SIG-M5 treated with dmso at 0.1 percent for 504 hours (cell line): ENCODE measurements around the gene LGALS12.
"Not testable (repeated sequence)": the region's sequence is repeated elsewhere in the genome, so short reads cannot be mapped to it uniquely, and the experiment has no call there.

ENCODE experiments used
- DNase-seq: peaks from one replicate; lab custom pipeline; 2025; ENCODE audit not compliant: unreplicated experiment; lab: John Stamatoyannopoulos, UW

LGALS12 gene

DNA sequence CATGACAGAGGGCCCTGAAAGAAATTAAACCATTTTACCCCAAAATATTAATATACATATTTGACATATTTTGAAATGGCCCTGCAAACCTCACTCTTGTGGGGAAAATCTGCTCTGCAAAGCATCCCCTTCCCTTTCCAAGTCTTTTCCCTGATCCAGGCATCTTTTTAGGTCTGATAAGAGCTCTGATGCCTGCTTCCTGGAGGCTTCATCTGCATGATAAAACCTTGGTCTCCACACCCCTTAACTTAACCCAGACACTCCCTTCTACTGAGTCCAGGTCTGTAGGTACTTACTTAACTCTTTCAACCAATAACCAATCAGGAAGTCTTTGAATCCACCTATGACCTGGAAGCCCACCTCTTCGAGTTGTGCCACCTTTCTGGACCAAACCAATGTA, 1.8 kb upstream of the LGALS12 start:
- no peak for DNase-seq

DNA sequence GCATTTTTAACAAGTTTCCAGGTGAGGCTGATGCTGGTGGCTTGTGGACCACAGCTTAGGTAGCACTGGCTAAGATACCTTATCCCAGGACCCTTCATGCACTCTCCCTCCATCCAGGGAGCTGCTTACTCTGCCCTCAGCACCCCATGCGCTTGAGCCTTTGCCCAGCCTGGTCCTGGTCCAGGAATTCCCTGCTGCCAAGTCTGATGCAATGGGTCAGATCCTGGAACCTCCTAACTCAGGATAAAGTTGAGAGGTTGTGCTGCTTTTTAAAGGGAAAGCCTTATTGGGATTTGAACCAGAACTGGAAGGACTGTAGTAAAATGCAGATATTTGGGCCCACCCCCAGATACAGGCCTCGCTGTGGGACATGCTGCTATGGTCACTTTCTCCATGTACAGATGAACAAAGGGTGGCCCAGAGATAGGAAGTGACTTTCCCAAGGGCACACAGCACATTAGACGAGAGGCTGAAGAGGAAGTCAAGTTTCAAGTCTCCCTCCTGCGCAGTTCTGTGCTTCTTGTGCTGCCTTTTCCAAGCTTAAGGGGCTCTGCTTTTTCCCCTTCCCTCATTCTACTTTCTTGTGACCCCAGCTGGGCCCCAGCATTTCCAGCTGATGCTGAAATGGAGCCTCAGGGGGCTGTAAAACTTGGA, 824 bp upstream of the LGALS12 start:
- peak; percentile 12 for DNase-seq

DNA sequence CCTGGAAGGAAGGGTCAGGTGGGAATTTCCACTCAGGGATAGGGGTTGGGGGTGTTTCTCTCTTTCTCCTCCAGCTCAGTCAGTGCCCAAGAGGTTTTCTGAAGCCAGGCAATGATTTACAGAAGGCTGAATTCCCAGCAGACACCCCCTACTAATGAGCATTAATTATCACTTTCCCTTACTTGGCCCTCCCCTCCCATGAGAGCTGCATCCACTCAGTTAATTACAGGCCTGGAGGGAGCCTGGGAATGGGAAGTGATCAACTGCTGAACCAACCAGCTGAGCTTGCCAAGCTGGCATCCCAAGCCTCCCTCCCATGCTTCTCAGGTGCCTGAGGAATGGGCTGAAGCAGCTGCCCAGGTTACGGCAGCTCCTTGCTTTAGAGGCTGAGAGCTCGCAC, 992 bp downstream of the LGALS12 start:
- no peak for DNase-seq

GRCh38 chr11:63507511-63507910, 1.6 kb downstream of the LGALS12 start:
- DNase-seq, result no peak

DNA sequence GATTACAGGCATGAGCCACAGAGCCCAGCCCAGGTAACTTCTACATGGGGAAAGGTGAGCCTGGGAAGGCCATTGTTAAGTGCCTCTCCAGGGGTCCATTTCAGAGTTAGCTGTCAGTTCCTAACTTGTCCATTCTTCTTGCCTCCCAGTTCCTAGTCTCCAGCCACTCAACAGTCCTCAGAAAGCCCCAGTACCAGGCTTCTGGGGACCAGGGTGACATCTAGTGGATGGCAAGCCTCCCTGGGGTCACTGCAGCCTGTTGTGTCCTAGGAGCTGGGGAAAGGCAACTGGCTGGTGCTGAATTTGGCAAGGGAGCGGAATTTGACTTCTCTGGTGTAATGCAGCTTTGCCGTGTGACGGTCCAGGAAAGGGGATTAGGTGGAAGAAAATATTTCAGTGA, 2.1 kb downstream of the LGALS12 start:
- peak; percentile 73 for DNase-seq

DNA sequence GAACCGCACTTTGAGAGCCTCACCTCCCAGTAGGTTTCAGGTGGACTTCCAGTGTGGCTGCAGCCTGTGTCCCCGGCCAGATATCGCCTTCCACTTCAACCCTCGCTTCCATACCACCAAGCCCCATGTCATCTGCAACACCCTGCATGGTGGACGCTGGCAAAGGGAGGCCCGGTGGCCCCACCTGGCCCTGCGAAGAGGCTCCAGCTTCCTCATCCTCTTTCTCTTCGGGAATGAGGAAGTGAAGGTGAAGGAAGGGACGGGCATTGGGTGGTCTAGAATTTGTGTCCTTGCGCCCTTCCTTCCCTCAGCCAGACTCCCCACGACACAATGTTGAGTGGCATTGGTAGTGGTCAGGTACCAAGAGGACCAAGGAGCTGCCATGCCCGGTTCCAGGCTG, 2.9 kb downstream of the LGALS12 start:
- no peak for DNase-seq

DNA sequence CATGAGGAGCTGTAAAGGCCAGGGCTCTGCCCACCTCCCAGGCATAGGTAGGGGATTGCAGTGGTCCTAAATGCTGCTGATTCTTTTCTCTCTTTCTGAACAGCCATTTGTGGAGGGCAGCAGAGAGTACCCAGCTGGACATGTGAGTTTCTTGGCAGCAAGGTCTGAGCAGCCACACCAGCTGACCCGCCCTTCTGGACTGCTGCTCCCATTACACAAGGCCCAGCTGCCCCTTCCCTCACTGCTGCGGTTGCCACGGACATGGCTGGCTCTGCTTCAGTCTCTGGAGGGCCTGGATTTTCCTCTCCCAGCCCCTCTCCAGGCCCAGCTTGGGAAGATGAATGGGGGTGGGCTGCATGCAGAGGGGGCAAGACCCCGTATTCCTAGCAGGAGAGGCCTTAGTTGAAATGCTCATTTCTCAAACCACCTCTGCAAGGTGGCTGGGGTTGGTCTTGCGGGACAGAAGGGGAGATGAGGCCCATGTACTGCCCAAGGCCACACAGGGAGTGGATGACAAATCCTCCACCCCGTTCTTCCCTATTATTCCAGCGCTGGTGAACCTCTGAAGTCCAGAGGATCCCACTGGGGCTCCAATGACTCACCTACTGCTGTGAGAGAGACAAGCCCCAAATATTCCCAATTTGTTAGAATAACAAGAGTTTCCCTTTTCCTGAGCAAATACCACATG, 4.6 kb downstream of the LGALS12 start:
- DNase-seq, result no peak

DNA sequence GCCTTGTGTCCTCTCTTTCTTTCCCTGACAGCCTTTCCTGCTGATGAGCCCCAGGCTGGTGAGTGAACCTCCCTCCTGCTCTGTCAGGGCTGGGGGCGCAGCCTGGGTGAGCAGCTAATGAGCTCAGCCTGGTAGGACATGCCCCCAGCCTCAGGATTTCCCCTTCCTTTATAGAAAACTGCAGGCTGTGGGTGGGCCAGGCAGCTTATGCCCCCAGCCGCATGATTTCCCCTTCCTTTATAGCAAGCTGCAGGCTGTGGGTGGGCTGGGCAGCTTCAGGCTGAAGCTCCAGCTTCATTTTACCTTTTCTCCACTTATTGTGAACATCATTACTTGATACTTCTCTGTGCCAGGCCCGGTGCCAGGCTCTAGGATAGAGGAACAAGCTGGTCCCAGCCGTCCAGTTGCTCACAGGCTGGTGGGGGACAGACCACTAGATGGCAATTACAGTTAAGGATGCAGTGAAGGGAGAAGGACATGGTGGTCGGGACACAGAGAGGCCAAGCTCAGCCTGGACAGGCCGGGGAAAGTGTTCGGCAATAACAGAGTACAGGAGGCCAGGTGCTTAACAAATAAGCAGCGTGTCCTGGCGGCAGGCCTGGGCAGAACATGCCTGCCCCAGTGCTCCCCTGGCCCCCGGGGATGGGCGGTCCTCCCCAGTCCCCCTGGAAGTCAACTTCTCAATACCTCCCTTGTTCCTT, 5.3 kb downstream of the LGALS12 start:
- no peak for DNase-seq

DNA sequence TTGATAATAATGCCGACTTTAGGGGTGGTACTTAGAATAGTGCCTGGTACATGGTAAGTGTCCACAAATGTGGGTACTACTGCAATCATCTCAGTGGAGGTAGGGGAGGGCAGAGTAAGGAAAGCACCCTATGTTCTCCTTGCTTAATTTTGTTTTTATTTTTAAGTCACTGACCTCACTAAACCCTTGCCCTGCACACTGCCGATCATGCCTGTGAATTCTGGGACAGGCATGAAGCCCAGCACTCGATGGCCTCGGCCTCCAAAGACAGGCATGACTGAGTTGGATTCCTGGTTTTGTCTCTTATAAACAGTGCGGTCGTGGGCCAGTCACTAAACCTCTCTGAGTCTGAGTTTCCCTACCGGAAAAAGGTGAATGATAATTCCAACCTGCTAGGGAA, 6.9 kb downstream of the LGALS12 start:
- DNase-seq, result no peak

- no peak for DNase-seq
Measured at GRCh38 chr11:63516109-63516508, 10.2 kb downstream of the LGALS12 start.

GRCh38 chr11:63517156-63517555, 11.3 kb downstream of the LGALS12 start:
- no peak for DNase-seq

DNA sequence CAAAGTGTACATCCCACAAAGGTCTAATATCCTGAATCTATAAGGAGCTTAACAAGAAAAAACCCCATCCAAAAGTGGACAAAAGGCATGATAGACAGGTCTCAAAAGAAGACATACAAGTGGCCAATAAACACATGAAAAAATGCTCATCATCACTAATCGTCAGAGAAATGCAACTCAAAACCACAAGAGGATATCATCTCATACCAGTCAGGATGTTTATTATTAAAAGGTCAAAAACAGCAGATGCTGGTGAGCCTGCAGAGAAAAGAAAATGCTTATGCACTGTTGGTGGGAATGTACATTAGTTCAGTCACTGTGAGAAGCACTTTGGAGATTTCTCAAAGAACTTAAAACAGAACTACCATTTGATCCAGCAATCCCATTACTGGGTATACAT, 12.7 kb downstream of the LGALS12 start:
- DNase-seq, result no peak

- no peak for DNase-seq
Measured at GRCh38 chr11:63520606-63521170, 14.8 kb downstream of the LGALS12 start.

GRCh38 chr11:63521896-63522295, 16.0 kb downstream of the LGALS12 start:
- no peak for DNase-seq

DNA sequence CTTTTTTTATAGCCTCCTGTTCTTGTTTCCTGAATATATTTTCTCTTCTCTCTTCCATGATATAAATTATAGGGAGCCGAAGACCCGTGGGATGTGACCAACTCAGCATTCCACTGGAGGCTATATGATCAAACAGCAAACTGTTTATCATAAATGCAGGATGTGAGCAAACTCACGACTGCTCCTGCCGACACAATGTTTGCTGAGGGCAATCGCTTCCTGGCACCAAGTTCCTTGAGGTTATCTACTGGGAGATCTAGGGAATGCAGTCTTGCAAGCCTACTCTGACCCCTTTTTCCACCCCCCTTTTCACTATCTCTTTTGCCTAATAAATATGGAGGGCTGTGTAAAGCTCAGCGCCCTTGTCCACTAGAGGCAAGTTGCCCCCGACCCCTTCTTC, 17.3 kb downstream of the LGALS12 start:
- DNase-seq, result no peak

GRCh38 chr11:63527667-63528066, 21.8 kb downstream of the LGALS12 start:
- no peak for DNase-seq

GRCh38 chr11:63528156-63528555, 22.3 kb downstream of the LGALS12 start:
- DNase-seq, result not testable (repeated sequence)

DNA sequence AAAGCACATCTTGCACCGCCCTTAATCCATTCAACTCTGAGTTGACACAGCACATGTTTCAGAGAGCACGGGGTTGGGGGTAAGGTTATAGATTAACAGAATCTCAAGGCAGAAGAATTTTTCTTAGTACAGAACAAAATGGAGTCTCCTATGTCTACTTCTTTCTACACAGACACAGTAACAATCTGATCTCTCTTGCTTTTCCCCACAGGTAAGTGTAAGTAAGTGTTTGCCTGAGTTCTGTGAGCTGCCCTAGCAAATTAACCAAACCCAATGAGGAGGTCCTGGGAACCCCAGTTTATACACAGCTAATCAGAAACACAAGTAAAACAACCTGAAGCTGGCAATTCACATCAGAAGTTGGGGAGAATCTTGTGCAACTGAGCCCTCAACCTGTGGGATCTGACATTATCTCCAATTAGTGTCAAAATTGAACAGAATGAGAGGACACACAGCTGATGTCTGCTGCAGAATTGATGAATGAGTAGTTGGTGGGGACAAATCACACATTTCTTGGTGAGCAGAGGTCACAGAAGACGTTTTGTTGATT, 22.9 kb downstream of the LGALS12 start:
- not testable (repeated sequence) for DNase-seq

- not testable (repeated sequence) for DNase-seq
Measured at GRCh38 chr11:63529373-63529772, 23.5 kb downstream of the LGALS12 start.

GRCh38 chr11:63530021-63530420, 24.1 kb downstream of the LGALS12 start:
- DNase-seq, result no peak

DNA sequence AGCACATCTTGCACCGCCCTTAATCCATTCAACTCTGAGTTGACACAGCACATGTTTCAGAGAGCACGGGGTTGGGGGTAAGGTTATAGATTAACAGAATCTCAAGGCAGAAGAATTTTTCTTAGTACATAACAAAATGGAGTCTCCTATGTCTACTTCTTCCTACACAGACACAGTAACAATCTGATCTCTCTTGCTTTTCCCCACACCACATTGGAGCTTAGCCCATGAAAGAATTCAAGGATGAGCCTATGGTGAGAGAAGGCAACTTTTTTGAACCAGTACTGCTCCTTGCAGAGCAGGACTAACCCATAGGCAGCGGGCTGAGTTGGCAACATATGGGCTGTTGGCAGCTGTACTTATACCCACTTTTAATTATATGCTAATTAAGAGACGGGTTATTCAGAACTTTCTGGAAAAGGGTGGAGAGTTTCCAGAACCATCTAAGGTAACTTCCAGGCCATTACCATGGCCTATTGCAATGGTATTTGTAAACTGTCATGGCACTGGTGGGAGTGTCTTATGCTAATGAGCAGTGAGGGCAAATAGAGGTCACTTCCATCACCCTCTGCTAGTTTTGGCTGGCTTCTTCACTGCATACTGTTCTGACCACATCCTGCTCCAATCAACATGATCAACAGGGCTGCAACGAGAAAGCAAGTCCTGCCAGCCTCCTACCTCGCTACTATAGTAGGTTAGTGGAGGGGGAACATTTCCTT, 25.3 kb downstream of the LGALS12 start:
- DNase-seq, result peak; percentile 22
